Fibroblast of lung (primary cell): ENCODE data around the gene DVL1. TPM values are rescaled to one million over a fixed set of nuclear protein-coding genes. Genes with fewer than 3 reads are reported as not detected.

Experiments used
- DNase-seq, 2 donors: peaks; one replicate each; pipeline versions ENCODE4 v3.0.0 to v3.0.0-alpha.2; 2010; ENCODE audit warnings: low read depth in 2 of 2
- H2AFZ ChIP-seq: 2 replicates; pipeline ENCODE4 v1.5.1; 2012; ENCODE audit warnings: low read length, control low read depth, inconsistent platforms
- H3K27ac ChIP-seq: 2 replicates; pipeline ENCODE4 v1.5.1; 2011; ENCODE audit warnings: low read length, control low read depth; ENCODE audit not compliant: insufficient read depth
- H3K27me3 ChIP-seq: 2 replicates; pipeline ENCODE4 v1.5.1; 2011; ENCODE audit warnings: mild to moderate bottlenecking, low read length; ENCODE audit not compliant: control insufficient read depth, insufficient read depth
- H3K36me3 ChIP-seq: 2 replicates; pipeline ENCODE4 v1.5.1; 2011; ENCODE audit warnings: low read length; ENCODE audit not compliant: control insufficient read depth, insufficient read depth
- H3K4me1 ChIP-seq: 2 replicates; pipeline ENCODE4 v1.5.1; 2011; ENCODE audit warnings: low read length; ENCODE audit not compliant: control insufficient read depth, insufficient read depth; ENCODE audit errors: extremely low read depth
- H3K4me2 ChIP-seq: 2 replicates; pipeline ENCODE4 v1.5.1; 2011; ENCODE audit warnings: low read length, control low read depth; ENCODE audit not compliant: insufficient read depth; ENCODE audit errors: extremely low read depth
- H3K4me3 ChIP-seq, 4 experiments: fragments of 200-600 bp in 1 of 4; sonication (generic) in 1 of 4; replicated peaks in 1 of 4; 2 replicates each; pipeline ENCODE4 v1.5.1; 2011 to 2016; ENCODE audit warnings: low read length in 4 of 4, low read depth in 3 of 4, mild to moderate bottlenecking in 3 of 4, control low read depth in 2 of 4, inconsistent platforms in 1 of 4, mixed read lengths in 1 of 4; ENCODE audit not compliant: insufficient read depth in 1 of 4; ENCODE audit errors: control extremely low read depth in 1 of 4
- H3K79me2 ChIP-seq: 2 replicates; pipeline ENCODE4 v1.5.1; 2012; ENCODE audit warnings: mild to moderate bottlenecking, low read length, inconsistent platforms; ENCODE audit not compliant: control insufficient read depth, insufficient read depth
- H3K9ac ChIP-seq: 2 replicates; pipeline ENCODE4 v1.5.1; 2011; ENCODE audit warnings: mild to moderate bottlenecking, low read length, control low read depth; ENCODE audit not compliant: insufficient read depth
- H3K9me3 ChIP-seq: 2 replicates; pipeline ENCODE4 v1.5.1; 2012; ENCODE audit warnings: low read depth, low read length; ENCODE audit not compliant: control insufficient read depth, insufficient read depth
- H4K20me1 ChIP-seq: 2 replicates; pipeline ENCODE4 v1.5.1; 2011; ENCODE audit warnings: low read length; ENCODE audit not compliant: control insufficient read depth, insufficient read depth; ENCODE audit errors: extremely low read depth
- EZH2 ChIP-seq: IDR thresholded peaks from 2 replicates; pipeline ENCODE4 v1.5.1; 2012; ENCODE audit warnings: low read length, control low read depth, mild to moderate bottlenecking; ENCODE audit errors: missing control alignments
- polyA plus RNA-seq, 2 donors: library from polyadenylated mRNA; depleted of rRNA in 1 of 2; stranded (reverse) in 1 of 2; unstranded in 1 of 2; fragments of >200 nt; gene quantifications; 2 replicates each; pipeline ENCODE4 v1.2.1, GENCODE V29; 2011 to 2012; ENCODE audit warnings: missing spikeins in 1 of 2
- total RNA-seq: library from RNA; depleted of rRNA; stranded (reverse); fragments of >200 nt; gene quantifications from 2 replicates; pipeline ENCODE4 v1.2.1, GENCODE V29; 2014
- TF ChIP-seq, protein P1 (sequence below), 2 donors: IDR thresholded peaks in 1 of 2; conservative IDR thresholded peaks in 1 of 2; 1 replicate in 1 of 2; 2 replicates in 1 of 2; pipeline ENCODE4 v1.5.1; 2011 to 2012; ENCODE audit warnings: low read length in 2 of 2, control low read depth in 1 of 2, inconsistent platforms in 1 of 2, low read depth in 1 of 2, mild to moderate bottlenecking in 1 of 2

The DVL1 gene
- total and polyA plus RNA-seq, 2 donors (not counting 1 experiment from before 2014, with no cell fraction given): 9.1 to 107 TPM

DNA sequence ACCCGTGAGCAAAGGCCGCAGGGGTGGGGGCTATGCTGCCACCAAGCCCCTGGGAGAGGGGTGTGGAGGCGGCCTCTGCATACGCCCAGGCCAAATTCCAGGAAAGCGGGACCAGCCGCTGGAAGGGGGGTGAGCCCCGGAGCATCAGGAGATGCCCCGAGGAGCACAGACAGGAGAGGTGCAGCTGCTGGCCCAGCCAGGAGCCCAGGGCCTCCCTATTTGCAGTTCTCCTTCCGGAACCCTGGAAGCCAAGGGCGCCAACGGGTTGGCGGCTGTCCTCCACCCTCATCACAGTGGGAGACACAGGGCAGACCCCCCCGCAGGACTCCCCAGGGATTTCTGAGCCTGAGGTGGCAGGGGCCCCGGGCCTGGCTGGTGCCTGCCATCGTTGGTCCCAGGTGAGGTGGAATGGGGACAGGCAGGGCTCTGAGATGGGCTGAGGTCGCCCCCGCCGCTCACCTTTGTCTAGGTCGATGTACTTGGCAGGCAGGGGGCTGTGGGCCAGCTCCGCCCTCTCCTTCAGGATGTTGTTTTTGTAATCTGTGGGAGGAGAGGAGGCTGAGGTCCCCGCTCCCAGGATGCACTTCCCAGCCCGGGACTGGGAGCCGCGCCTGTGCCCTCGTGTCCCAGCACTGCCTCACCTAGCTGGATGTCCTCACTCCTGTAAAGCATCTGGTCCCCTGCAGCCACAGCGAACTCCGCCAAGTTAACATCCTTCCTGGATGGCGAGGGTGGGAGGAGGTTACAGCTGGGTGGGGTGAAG, 4.4 kb upstream of the DVL1 start:
- Histone ChIP-seq H3K27me3 (no peaks in the 10 kb centered on the region), H3K27ac (peak overlapping the region; percentile 28), H3K4me1 (peaks cover 17% of the 10 kb centered on the region), H3K79me2 (peaks cover 66% of the 10 kb centered on the region), H3K4me3 (peak overlapping the region in 1 of 4 experiments; percentile 45), H3K36me3 (peaks cover 25% of the 10 kb centered on the region), H2AFZ (no peak overlapping the region), H3K4me2 (peak overlapping the region; percentile 44), H3K9me3 (no peaks in the 10 kb centered on the region), H4K20me1 (no peaks in the 10 kb centered on the region), H3K9ac (no peak overlapping the region)
- no peak for DNase-seq
- no peak for TF ChIP-seq EZH2
- TF ChIP-seq, protein P1, sequence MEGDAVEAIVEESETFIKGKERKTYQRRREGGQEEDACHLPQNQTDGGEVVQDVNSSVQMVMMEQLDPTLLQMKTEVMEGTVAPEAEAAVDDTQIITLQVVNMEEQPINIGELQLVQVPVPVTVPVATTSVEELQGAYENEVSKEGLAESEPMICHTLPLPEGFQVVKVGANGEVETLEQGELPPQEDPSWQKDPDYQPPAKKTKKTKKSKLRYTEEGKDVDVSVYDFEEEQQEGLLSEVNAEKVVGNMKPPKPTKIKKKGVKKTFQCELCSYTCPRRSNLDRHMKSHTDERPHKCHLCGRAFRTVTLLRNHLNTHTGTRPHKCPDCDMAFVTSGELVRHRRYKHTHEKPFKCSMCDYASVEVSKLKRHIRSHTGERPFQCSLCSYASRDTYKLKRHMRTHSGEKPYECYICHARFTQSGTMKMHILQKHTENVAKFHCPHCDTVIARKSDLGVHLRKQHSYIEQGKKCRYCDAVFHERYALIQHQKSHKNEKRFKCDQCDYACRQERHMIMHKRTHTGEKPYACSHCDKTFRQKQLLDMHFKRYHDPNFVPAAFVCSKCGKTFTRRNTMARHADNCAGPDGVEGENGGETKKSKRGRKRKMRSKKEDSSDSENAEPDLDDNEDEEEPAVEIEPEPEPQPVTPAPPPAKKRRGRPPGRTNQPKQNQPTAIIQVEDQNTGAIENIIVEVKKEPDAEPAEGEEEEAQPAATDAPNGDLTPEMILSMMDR (conservative IDR thresholded peaks at IDR 0.05 in 1 of 2, IDR thresholded peaks at IDR 0.05 in 1 of 2; ENCODE audit: low read depth in 1 of 2, low read length in 2 of 2): no peak

DNA sequence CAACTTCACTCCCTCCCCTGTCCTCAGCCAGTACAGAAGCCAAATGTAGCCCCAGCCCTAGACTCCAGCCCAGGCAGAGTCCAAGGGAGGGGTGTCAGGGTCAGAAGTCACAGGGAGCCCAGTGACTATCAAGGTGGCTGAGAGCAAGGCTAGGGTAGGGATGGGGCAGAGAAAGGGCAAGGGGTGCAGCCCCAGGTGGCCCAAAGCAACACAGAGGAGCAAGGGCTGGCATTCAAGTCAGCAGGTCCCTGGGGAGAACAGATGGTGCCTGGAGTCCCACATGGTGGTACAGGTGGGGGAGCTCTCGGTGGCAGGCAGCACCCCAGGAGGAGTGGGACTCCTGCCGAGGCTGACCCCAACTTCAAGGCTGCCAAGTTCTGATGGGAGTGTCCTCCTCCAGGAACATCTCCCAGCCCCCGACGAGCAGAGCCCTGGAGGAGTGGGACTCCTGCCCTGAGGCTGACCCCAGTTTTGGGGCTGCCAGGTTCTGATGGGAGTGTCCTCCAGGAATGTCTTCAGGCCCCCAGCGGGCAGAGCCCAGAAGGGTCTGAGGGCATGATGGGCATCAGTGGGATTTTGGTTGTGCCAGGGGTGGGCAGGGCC, 3.7 kb upstream of the DVL1 start:
- no peak for TF ChIP-seq EZH2
- TF ChIP-seq, protein P1 (conservative IDR thresholded peaks at IDR 0.05 in 1 of 2, IDR thresholded peaks at IDR 0.05 in 1 of 2; ENCODE audit: low read depth in 1 of 2, low read length in 2 of 2): no peak
- no peak overlapping the region for H3K9ac ChIP-seq
- H3K4me1 ChIP-seq: peaks cover 16% of the 10 kb centered on the region
- H3K36me3 ChIP-seq: peaks cover 25% of the 10 kb centered on the region
- no peak overlapping the region for H2AFZ ChIP-seq
- H3K9me3 ChIP-seq: no peaks in the 10 kb centered on the region
- peaks cover 67% of the 10 kb centered on the region for H3K79me2 ChIP-seq
- H3K27me3 ChIP-seq: no peaks in the 10 kb centered on the region
- H3K27ac ChIP-seq: peak overlapping the region; percentile 28
- DNase-seq: no peak
- no peaks in the 10 kb centered on the region for H4K20me1 ChIP-seq
- peak overlapping the region; percentile 44 for H3K4me2 ChIP-seq
- peak overlapping the region in 2 of 4 experiments; percentile 14 to 45 for H3K4me3 ChIP-seq

DNA sequence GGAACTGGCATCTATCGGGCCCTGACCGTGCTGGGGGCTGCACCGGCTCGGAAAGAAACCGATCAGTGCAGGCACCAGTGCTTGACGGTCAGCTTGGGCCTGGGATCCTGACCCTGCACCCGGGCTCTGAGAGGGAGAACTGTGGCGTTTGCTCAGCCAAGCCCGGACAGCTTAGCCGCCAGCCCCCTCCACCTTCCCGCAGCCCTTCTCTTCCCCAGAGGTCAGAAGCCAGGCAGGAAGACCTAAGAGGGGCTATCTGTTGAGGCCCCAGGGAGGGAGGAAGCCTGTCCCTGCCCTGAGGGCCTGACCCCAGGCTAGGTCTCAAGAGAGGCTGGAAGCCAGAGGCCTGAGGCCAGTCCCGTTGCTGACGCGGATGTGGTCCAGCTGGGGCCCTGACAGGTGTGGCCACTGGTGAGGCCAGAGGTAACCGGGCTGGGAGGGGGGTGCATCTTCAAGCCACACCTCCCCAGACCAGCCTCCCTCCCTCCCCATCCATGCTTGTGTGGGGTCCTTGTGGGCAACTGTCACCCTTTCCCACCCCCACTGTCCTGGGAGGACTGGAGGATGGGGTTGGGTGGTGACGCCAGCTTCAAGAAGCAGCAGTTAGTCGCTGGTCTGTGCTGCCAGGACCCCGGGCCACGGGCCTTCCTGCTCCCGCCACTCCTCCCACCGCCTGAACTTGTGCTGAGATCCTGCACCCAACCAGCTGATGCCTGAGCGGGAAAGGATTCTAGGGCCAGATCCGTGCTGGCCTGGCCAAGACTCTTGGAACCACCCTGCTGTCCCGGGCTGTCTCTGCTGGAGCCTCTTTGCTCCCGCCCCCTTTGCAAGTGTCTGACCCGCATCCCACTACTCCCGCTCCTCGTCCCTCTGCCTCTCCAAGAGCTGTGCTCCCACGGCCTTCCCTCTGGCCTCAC, 2.6 kb upstream of the DVL1 start:
- Histone ChIP-seq H3K4me1 (peaks cover 19% of the 10 kb centered on the region), H3K4me3 (peak overlapping the region in 1 of 4 experiments; percentile 45), H3K9ac (no peak overlapping the region), H3K27ac (peak overlapping the region; percentile 18), H3K27me3 (no peaks in the 10 kb centered on the region), H3K79me2 (peaks cover 67% of the 10 kb centered on the region), H2AFZ (no peak overlapping the region), H3K9me3 (no peaks in the 10 kb centered on the region), H3K36me3 (peaks cover 25% of the 10 kb centered on the region), H3K4me2 (peak overlapping the region; percentile 44), H4K20me1 (no peaks in the 10 kb centered on the region)
- TF ChIP-seq, protein P1 (conservative IDR thresholded peaks at IDR 0.05 in 1 of 2, IDR thresholded peaks at IDR 0.05 in 1 of 2; ENCODE audit: low read depth in 1 of 2, low read length in 2 of 2): no peak
- TF ChIP-seq EZH2: no peak
- peak; percentile 55 to 71 for DNase-seq
